SK-N-MC (cell line): ENCODE results near the gene ASZ1.

Experiments
- DNase-seq: peaks from one replicate; pipeline ENCODE4 v3.0.0-alpha.2; 2011; ENCODE audit warnings: low read depth, low spot score
- H3K27ac ChIP-seq: fragments of 200-600 bp; sonication (generic); 2 replicates; pipeline ENCODE4 v1.5.1; 2016; ENCODE audit warnings: mixed run types
- H3K36me3 ChIP-seq: fragments of 200-600 bp; sonication (generic); 2 replicates; pipeline ENCODE4 v1.6.1; 2017; ENCODE audit warnings: antibody characterized with exemption, low read length, mixed read lengths; ENCODE audit not compliant: insufficient read depth
- H3K4me3 ChIP-seq: fragments of 200-600 bp; sonication (generic); 2 replicates; pipeline ENCODE4 v1.5.1; 2016
- H3K9ac ChIP-seq: fragments of 200-600 bp; sonication (generic); 2 replicates; pipeline ENCODE4 v1.8.0; 2017; ENCODE audit warnings: mixed run types, mixed read lengths; ENCODE audit not compliant: insufficient read length
- H3K9me3 ChIP-seq: fragments of 200-600 bp; sonication (generic); 2 replicates; pipeline ENCODE4 v1.6.1; 2017; ENCODE audit warnings: low read depth, mild to moderate bottlenecking, antibody characterized with exemption, low read length, moderate library complexity, mixed read lengths
- EZH2 ChIP-seq: fragments of 200-600 bp; sonication (generic); IDR thresholded peaks from one replicate; pipeline ENCODE4 v1.6.1; 2017; ENCODE audit warnings: antibody characterized with exemption
- FOXP2 ChIP-seq: optimal IDR thresholded peaks from 2 replicates; pipeline ENCODE3; 2011; ENCODE audit warnings: mild to moderate bottlenecking, moderate library complexity; ENCODE audit not compliant: insufficient read depth; ENCODE audit errors: extremely low read length, control extremely low read depth
- POLR2AphosphoS5 ChIP-seq: IDR thresholded peaks from 2 replicates; pipeline ENCODE4 v1.6.1; 2012; ENCODE audit warnings: mild to moderate bottlenecking, low read depth, low read length, borderline replicate concordance

Gene ASZ1

DNA sequence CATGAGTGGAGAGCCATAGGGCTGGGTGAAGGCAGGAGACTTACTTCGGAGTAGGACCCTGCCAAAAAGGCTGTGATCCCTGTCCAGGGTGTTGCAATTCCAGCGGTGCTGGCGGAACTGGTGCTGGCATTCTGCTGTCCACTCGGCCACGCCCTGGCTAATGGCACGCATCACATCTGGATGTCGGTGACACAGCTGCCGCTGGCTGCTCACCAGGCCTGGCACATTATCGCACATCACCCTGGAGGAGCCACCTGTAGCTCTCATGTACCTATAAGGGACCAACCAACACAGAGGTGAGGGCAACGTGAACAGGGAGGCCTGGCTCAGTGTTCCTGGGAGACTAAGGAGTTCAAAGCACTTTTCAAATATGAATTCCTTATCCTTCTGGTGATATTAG is 106.8 kb downstream of the ASZ1 start:
- Histone ChIP-seq H3K27ac (no peak overlapping the region), H3K9ac (no peak overlapping the region), H3K36me3 (no peaks in the 10 kb centered on the region), H3K9me3 (no peaks in the 10 kb centered on the region), H3K4me3 (no peak overlapping the region)
- TF ChIP-seq POLR2AphosphoS5 (no peak), FOXP2 (no peak), EZH2 (no peak)
- no peak for DNase-seq

DNA sequence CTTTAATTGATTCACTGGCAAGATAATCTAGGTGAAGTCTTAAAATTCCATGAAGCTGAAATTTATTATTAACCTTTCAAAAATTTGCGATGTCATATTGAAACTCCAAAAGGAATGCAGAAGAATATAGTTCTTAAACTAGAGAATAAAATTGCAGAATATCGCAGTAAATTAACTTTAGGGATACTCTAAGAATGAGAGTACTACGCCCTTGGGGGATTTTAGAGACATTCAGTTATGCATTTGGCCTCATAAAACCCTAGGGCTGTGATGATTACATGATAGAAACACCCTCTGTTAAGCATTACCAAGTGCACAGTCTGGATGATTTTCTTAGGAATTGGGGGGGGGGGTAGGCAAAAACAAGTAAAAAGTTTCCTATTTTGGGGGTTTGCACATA is 108.1 kb downstream of the ASZ1 start:
- TF ChIP-seq POLR2AphosphoS5 = no peak
- no peak for TF ChIP-seq EZH2
- TF ChIP-seq FOXP2 = no peak
- peak overlapping the region; percentile 51 for H3K4me3 ChIP-seq
- no peaks in the 10 kb centered on the region for H3K36me3 ChIP-seq
- no peak overlapping the region for H3K27ac ChIP-seq
- no peaks in the 10 kb centered on the region for H3K9me3 ChIP-seq
- DNase-seq = peak; percentile 18
- no peak overlapping the region for H3K9ac ChIP-seq

DNA sequence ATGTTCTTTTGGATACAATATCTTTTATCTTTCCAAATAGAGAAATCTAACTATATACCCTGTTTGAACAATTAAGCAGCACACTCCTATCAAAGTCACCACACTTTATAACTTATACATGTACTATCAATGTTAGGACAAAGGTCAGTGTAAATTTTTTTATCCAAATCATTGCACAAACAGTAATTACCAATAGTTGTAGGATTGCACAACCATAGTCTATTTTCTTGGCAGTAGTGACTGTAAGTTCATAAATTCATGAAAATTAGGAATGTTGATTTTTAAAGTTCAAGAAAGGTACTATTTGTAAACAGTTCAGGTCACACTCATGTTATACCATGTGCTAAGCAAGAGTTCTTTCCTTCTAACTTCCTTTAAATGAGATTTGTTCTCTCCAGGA is 113.7 kb downstream of the ASZ1 start:
- no peak for DNase-seq
- Histone ChIP-seq H3K9ac (no peak overlapping the region), H3K4me3 (no peak overlapping the region), H3K9me3 (no peaks in the 10 kb centered on the region), H3K27ac (0 out of 2 replicates have a peak overlapping the region, but pooled peaks have one; percentile 7), H3K36me3 (no peaks in the 10 kb centered on the region)
- TF ChIP-seq EZH2 (no peak), FOXP2 (no peak), POLR2AphosphoS5 (no peak)
